Raji (cell line): ENCODE results near the gene LINGO1.

ENCODE experiments used
- POLR2A ChIP-seq: IDR thresholded peaks from 2 replicates; pipeline ENCODE4 v1.6.1; 2011; ENCODE audit warnings: low read depth, low read length, control low read depth; ENCODE audit not compliant: insufficient read depth

Gene LINGO1

DNA sequence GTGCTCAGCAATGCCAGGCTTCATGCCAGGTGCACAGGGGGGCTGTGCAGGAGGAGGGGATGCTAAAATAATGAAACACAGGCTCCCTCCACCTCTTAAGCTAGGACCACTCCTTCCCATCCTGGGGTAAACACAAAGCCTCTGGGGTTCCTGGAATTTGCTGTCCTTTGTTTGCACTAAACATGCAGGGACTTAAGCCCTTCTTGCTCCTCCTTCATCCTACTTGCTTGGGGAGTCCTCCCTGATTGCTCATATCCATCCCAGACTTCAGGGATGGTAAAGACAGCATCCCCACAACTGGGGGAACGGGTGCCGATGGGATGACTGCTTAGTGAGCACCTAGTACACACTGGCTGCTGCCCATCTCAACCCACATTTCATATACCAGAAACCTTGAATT, 5.1 kb downstream of the LINGO1 start:
- no peak for TF ChIP-seq POLR2A

DNA sequence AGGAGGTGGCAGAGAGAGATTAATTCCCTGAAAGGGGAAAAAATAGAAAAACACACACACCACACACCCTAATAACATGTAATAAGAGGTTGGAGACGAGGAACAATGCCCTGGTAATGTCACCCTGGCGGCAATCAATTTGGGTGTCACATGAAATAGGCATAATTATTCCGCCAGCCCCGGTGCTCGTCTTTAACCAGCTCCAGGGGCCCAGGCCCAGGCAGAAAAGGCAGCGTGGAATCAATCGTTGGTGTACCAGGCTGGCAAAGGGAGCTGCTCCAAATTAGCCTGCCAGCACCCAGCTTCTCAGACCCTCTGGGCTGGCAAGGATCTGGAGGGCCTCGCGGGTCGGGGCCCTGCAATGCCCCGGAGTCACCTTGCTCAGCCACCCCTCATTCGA, 5.6 kb downstream of the LINGO1 start:
- no peak for TF ChIP-seq POLR2A

- TF ChIP-seq POLR2A: no peak
Measured at GRCh38 chr15:77626002-77626401, 6.7 kb downstream of the LINGO1 start.

DNA sequence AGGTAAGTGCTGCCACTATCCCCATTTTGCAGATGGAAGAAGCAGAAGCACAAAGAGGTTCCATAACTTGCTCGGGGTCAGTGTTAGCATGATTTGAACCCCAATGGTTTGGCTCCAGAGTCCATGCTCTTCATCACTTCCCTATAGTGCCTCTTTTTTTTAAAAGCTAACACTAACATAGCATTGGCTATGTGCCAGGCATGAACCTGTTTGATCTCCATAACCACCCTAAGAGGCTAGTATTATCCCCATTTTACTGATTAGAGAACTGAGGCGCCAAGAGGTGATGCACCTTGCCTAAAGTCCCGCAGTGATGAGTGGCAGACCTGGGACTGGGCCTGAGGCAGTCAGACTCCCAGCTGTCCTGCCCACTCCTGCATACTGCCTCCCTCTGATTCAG, 7.3 kb downstream of the LINGO1 start:
- TF ChIP-seq POLR2A: no peak

- TF ChIP-seq POLR2A: no peak
Measured at GRCh38 chr15:77624868-77625267, 7.8 kb downstream of the LINGO1 start.

DNA sequence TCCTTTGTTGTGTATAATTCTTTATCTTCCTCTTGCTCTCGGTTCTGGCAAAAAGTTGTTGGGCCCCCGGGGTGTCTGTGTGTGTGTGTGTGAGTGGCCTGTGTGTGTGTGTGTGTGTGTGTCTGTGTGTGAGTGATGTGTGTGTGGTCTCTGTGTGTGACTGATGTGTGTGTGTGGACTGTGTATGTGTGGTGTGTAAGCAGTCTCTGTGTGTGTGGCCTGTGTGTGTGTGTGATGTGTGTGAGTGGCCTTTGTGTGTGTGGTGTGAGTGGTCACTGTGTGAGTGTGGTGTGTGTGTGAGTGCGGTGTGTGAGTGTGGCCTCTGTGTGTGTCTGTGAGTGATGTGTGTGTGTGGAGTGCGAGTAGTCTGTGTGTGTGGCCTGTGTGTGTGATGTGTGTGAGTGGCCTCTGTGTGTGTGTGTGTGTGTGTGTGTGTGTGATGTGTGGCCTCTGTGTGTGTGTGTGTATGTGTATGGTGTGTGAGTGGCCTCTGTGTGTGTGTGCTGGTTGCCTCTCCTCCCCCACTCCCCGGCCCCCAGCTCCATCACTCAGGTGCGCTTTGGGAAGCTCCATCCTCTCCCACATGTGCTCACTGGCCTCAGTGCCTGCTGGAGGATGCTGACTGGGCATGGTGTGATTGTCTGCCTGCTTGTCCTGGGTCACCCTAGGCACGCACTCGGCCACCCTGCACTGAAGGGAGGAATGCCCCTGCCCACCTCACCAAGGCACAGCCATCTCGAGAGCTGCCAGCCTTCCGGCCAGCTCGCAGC, 8.8 kb downstream of the LINGO1 start:
- TF ChIP-seq POLR2A: no peak

- no peak for TF ChIP-seq POLR2A
Measured at GRCh38 chr15:77622934-77623754, 9.6 kb downstream of the LINGO1 start.

DNA sequence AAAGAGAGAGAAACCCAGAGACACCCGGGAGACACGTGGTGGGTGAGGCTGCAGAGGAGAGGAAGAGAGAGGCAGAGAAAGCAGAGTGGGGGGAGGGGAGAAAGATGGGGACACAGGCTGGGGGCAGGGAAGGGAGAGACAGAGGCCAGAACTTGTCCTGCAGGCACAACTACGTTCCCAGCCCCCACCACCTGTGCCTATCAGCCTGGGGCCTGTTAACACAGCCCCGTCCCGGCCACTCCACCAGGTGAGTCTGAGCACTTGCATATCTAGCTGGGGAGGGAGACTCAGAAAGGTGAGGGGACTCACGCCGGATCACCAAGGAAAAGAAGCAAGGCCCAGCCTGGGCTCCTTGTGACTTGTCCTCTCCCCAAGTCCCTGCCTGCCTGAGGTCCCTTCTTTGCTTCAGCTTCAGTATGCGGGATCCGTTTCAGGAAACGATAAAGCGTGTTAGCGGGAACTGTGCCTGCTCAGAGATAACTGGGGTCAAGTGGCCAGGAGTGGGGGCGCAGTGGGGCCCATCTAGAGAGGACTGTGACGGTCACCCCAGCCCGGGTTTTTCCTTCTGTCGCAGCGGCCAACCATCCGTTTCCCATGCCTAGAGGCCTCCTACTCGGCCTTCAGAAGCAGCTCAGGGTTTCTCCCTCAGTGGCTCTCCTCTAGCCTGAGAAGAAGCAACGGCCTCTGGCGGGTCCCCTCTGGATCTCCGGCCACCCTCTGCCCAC, 10.3 kb downstream of the LINGO1 start:
- TF ChIP-seq POLR2A: no peak

DNA sequence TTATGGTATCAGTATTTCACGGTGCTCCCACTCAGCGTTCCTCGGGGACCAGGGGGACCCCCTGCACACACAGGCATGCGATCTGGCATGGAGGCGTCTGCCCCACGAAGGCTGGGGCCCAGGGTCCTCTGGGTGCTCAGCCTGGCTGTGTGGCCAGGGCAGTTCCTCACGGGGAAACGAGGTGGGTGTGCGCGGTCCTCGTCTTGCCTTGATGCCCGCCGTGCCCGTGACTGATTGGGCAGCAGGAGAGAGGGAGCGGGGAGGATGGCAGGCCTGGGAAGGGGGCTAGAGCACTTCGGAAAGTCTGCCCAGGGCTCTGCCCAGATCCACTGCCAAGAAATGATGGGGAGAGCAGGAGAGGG, 10.9 kb downstream of the LINGO1 start:
- TF ChIP-seq POLR2A: no peak

- TF ChIP-seq POLR2A: no peak
Measured at GRCh38 chr15:77620960-77621647, 11.6 kb downstream of the LINGO1 start.

- no peak for TF ChIP-seq POLR2A
Measured at GRCh38 chr15:77620297-77620696, 12.4 kb downstream of the LINGO1 start.

DNA sequence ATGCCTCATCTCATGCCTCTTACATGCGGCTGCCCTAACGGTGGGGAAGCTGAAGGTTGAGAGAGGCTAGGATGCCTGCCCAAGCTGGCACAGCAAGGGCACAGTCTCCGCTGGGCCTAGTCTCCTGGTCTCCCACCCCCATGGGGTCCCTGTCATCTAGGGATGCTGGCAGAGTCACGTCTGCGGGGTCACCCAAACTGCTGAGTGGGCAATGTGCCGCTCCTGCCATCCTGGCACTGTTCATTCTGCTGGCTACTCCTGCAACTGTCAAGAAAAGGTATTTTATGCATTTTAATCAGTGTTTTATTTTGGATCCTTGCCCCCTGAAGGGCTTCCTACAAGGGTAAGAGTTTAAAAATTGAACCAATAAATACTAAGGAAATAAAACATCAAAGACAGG, 12.8 kb downstream of the LINGO1 start:
- no peak for TF ChIP-seq POLR2A

DNA sequence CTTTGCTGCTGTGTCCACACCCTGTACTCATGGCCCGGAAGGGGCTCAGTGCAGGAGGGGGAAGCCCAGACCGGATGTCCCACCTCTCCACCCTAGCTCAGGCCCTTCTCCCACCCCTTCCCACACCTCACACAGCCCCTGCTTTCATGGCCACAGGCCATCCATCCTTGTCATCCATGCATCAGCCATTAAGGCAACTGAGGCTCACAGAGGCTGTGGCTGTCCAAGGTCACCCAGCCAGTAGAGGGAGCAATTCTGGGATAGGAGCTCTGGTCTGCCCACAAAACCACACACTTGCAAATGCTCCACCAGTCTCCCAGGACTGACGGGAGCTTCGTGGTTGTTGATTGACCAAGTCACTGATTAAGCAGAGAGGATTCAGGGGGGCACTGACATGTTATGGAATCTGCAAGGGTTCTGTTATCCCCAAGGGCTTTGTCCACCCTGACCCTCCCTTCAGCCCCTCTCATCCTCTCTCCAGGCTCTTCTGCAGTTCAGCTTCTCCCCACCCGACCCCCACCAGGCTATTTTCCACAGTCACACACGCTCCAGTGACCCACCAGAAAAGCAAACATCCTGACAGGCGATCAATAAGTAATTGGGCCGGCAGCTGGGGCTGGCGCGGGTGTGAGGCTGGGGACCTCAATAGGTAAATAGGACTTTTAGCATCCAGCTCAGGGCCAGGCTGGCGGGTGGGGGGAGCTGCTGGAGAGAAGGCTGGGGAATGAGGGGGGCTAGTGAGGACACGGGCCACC, 15.1 kb downstream of the LINGO1 start:
- TF ChIP-seq POLR2A: no peak

DNA sequence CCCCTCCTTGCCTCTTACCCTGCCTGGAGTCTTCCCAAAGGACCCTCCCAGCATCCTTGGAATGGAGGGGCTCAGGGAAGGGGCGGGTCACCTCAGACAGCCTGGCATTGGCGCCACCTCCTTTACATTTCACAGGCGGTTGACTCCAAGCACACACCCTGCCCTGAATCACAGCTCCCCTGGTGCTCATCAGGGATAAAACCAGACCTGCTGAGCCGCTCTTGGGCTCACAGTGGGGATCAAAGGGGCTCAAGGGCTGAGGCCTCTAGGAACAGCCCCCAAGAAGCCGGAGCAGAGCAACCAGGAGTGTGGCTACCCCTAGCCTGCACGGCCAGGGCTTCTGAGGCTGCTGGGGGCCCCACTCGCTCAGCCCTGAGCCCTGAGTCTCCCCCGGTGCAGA, 16.6 kb downstream of the LINGO1 start:
- no peak for TF ChIP-seq POLR2A

GRCh38 chr15:77615472-77615871, 17.2 kb downstream of the LINGO1 start:
- TF ChIP-seq POLR2A: no peak

- no peak for TF ChIP-seq POLR2A
Measured at GRCh38 chr15:77614251-77614806, 18.4 kb downstream of the LINGO1 start.
